ENCODE measurements around the gene GDF11.
A peak's percentile ranks its signal among the peaks of the same experiment; 100 is the strongest.

The GDF11 gene

GRCh38 chr12:55699471-55700055 lies 43.4 kb upstream of the GDF11 start:
- no peak for TF ChIP-seq CTCF (IDR thresholded peaks at IDR 0.05)
- Mint-ChIP-seq H3K36me3 (ENCODE audit: low read depth) (no peaks in the 10 kb centered on the region), H3K27ac (peak overlapping the region; percentile 6), H3K4me1 (peaks cover 5% of the 10 kb centered on the region), H3K27me3 (ENCODE audit: low read depth, poor library complexity) (no peaks in the 10 kb centered on the region), H3K4me3 (no peak overlapping the region), H3K9me3 (no peaks in the 10 kb centered on the region)
- no peak for DNase-seq

GRCh38 chr12:55700255-55701018 lies 42.5 kb upstream of the GDF11 start:
- Mint-ChIP-seq H3K4me3 (no peak overlapping the region), H3K36me3 (ENCODE audit: low read depth) (no peaks in the 10 kb centered on the region), H3K27me3 (ENCODE audit: low read depth, poor library complexity) (no peaks in the 10 kb centered on the region), H3K9me3 (no peaks in the 10 kb centered on the region), H3K27ac (no peak overlapping the region), H3K4me1 (peaks cover 11% of the 10 kb centered on the region)
- DNase-seq = no peak
- TF ChIP-seq CTCF (IDR thresholded peaks at IDR 0.05) = no peak

GRCh38 chr12:55702861-55703260 lies 40.1 kb upstream of the GDF11 start:
- Mint-ChIP-seq H3K4me1 (peaks cover 27% of the 10 kb centered on the region), H3K27ac (no peak overlapping the region), H3K27me3 (ENCODE audit: low read depth, poor library complexity) (peaks cover 14% of the 10 kb centered on the region), H3K36me3 (ENCODE audit: low read depth) (no peaks in the 10 kb centered on the region), H3K9me3 (no peaks in the 10 kb centered on the region), H3K4me3 (no peak overlapping the region)
- TF ChIP-seq CTCF (IDR thresholded peaks at IDR 0.05) = no peak
- DNase-seq = no peak

- Mint-ChIP-seq H3K4me1 (peaks cover 31% of the 10 kb centered on the region), H3K27me3 (ENCODE audit: low read depth, poor library complexity) (peaks cover 18% of the 10 kb centered on the region), H3K36me3 (ENCODE audit: low read depth) (no peaks in the 10 kb centered on the region), H3K27ac (no peak overlapping the region), H3K4me3 (no peak overlapping the region), H3K9me3 (no peaks in the 10 kb centered on the region)
- no peak for DNase-seq
- TF ChIP-seq CTCF (IDR thresholded peaks at IDR 0.05) = no peak
These were observed 39.6 kb upstream of the GDF11 start for GRCh38 chr12:55703288-55703687.

- Mint-ChIP-seq H3K27ac (no peak overlapping the region), H3K4me1 (peaks cover 39% of the 10 kb centered on the region), H3K9me3 (no peaks in the 10 kb centered on the region), H3K27me3 (ENCODE audit: low read depth, poor library complexity) (peaks cover 23% of the 10 kb centered on the region), H3K4me3 (no peak overlapping the region), H3K36me3 (ENCODE audit: low read depth) (no peaks in the 10 kb centered on the region)
- DNase-seq = no peak
- no peak for TF ChIP-seq CTCF (IDR thresholded peaks at IDR 0.05)
These were observed 38.8 kb upstream of the GDF11 start for GRCh38 chr12:55703901-55704761.
